Measurements from ENCODE around the gene TNFRSF8. TPM values are rescaled to one million over a fixed set of nuclear protein-coding genes. Genes with fewer than 3 reads are reported as not detected.

TNFRSF8 gene
- total RNA-seq, 6 experiments from 2014 or later: 0.07 TPM; not detected in 5

DNA sequence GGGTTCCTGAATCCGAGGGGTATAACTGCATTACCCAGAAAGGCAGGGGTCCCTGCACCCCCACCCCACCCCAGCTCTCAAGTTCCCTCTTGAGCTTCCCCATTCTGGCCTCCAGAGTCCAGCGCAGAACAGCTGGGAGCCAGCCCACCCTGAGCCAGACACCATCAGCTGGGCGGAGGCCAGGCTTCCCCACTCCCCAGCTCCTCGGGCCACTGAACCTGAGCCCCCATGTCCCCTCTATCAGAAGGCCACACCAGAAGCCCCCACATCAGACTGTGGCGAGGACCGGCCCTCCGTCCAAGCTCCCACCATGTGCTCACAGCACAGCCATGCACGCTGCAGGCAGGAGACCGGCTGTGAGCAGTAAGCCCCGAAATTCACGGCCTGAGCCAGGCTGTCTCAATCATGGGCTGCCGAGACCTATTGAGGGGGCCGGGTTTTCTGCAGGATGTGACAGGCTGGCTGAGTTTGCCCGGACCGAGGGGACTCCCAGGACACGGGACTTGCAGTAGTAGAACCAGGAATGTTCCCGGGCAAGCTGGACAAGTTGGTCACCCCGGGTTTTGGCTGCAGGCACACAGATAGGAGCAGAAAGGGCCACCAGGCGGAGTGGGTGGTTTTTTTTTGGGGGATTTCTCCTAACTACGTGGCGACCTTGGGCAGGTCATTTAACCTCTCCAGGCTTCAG, 78.2 kb downstream of the TNFRSF8 start:
- Mint-ChIP-seq H3K36me3 (ENCODE audit: low read depth) (no peaks in the 10 kb centered on the region), H3K4me1 (ENCODE audit: low read depth) (peaks cover 16% of the 10 kb centered on the region), H3K27ac (no peak overlapping the region), H3K4me3 (no peak overlapping the region), H3K9me3 (no peaks in the 10 kb centered on the region), H3K27me3 (ENCODE audit: insufficient read depth) (no peaks in the 10 kb centered on the region; the same call in 1 of the 2 replicates)
- TF ChIP-seq, protein P1, sequence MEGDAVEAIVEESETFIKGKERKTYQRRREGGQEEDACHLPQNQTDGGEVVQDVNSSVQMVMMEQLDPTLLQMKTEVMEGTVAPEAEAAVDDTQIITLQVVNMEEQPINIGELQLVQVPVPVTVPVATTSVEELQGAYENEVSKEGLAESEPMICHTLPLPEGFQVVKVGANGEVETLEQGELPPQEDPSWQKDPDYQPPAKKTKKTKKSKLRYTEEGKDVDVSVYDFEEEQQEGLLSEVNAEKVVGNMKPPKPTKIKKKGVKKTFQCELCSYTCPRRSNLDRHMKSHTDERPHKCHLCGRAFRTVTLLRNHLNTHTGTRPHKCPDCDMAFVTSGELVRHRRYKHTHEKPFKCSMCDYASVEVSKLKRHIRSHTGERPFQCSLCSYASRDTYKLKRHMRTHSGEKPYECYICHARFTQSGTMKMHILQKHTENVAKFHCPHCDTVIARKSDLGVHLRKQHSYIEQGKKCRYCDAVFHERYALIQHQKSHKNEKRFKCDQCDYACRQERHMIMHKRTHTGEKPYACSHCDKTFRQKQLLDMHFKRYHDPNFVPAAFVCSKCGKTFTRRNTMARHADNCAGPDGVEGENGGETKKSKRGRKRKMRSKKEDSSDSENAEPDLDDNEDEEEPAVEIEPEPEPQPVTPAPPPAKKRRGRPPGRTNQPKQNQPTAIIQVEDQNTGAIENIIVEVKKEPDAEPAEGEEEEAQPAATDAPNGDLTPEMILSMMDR (IDR thresholded peaks at IDR 0.05): no peak
- DNase-seq: no peak

DNA sequence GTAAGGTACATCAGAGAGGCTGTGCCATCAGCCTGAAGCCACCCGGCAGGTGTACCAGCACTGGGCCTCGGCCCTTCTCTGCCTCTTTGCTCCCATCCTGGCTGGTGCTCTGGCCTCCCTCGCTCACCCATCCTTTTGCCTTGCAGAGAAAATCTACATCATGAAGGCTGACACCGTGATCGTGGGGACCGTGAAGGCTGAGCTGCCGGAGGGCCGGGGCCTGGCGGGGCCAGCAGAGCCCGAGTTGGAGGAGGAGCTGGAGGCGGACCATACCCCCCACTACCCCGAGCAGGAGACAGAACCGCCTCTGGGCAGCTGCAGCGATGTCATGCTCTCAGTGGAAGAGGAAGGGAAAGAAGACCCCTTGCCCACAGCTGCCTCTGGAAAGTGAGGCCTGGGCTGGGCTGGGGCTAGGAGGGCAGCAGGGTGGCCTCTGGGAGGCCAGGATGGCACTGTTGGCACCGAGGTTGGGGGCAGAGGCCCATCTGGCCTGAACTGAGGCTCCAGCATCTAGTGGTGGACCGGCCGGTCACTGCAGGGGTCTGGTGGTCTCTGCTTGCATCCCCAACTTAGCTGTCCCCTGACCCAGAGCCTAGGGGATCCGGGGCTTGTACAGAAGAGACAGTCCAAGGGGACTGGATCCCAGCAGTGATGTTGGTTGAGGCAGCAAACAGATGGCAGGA, 79.2 kb downstream of the TNFRSF8 start:
- H3K4me1 Mint-ChIP-seq (ENCODE audit: low read depth): peaks cover 22% of the 10 kb centered on the region
- no peaks in the 10 kb centered on the region for H3K36me3 Mint-ChIP-seq (ENCODE audit: low read depth)
- TF ChIP-seq, protein P1 (IDR thresholded peaks at IDR 0.05): no peak
- H3K4me3 Mint-ChIP-seq: no peak overlapping the region
- DNase-seq: no peak
- H3K27ac Mint-ChIP-seq: peak overlapping the region; percentile 95
- H3K27me3 Mint-ChIP-seq (ENCODE audit: insufficient read depth): no peaks in the 10 kb centered on the region; the same call in 1 of the 2 replicates
- no peaks in the 10 kb centered on the region for H3K9me3 Mint-ChIP-seq

DNA sequence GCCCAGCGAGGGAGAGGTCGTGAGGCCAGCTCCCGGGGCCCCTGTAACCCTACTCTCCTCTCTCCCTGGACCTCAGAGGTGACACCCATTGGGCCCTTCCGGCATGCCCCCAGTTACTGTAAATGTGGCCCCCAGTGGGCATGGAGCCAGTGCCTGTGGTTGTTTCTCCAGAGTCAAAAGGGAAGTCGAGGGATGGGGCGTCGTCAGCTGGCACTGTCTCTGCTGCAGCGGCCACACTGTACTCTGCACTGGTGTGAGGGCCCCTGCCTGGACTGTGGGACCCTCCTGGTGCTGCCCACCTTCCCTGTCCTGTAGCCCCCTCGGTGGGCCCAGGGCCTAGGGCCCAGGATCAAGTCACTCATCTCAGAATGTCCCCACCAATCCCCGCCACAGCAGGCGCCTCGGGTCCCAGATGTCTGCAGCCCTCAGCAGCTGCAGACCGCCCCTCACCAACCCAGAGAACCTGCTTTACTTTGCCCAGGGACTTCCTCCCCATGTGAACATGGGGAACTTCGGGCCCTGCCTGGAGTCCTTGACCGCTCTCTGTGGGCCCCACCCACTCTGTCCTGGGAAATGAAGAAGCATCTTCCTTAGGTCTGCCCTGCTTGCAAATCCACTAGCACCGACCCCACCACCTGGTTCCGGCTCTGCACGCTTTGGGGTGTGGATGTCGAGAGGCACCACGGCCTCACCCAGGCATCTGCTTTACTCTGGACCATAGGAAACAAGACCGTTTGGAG, 80.0 kb downstream of the TNFRSF8 start:
- Mint-ChIP-seq H3K4me3 (peak overlapping the region; percentile 69), H3K4me1 (ENCODE audit: low read depth) (peaks cover 22% of the 10 kb centered on the region), H3K27ac (peak overlapping the region; percentile 95), H3K9me3 (no peaks in the 10 kb centered on the region), H3K36me3 (ENCODE audit: low read depth) (no peaks in the 10 kb centered on the region), H3K27me3 (ENCODE audit: insufficient read depth) (no peaks in the 10 kb centered on the region; the same call in 1 of the 2 replicates)
- DNase-seq: no peak
- TF ChIP-seq, protein P1 (IDR thresholded peaks at IDR 0.05): no peak

- Mint-ChIP-seq H3K4me3 (peak overlapping the region; percentile 69), H3K27ac (peak overlapping the region; percentile 95)
Observed at GRCh38 chr1:12143631-12144155, 80.6 kb downstream of the TNFRSF8 start.

GRCh38 chr1:12144236-12144635, 81.1 kb downstream of the TNFRSF8 start:
- peak overlapping the region; percentile 95 for H3K27ac Mint-ChIP-seq
- DNase-seq: no peak
- no peaks in the 10 kb centered on the region; the same call in 1 of the 2 replicates for H3K27me3 Mint-ChIP-seq (ENCODE audit: insufficient read depth)
- H3K9me3 Mint-ChIP-seq: no peaks in the 10 kb centered on the region
- 0 out of 2 replicates have a peak overlapping the region, but pooled peaks have one; percentile 69 for H3K4me3 Mint-ChIP-seq
- H3K4me1 Mint-ChIP-seq (ENCODE audit: low read depth): peaks cover 26% of the 10 kb centered on the region
- TF ChIP-seq, protein P1 (IDR thresholded peaks at IDR 0.05): no peak
- peaks cover 2% of the 10 kb centered on the region; the same call in 1 of the 2 replicates for H3K36me3 Mint-ChIP-seq (ENCODE audit: low read depth)

More at GRCh38 chr1:12143631-12144155, 80.6 kb downstream of the TNFRSF8 start:
- Mint-ChIP-seq H3K27me3 (ENCODE audit: insufficient read depth) (no peaks in the 10 kb centered on the region; the same call in 1 of the 2 replicates), H3K36me3 (ENCODE audit: low read depth) (no peaks in the 10 kb centered on the region), H3K4me1 (ENCODE audit: low read depth) (peaks cover 22% of the 10 kb centered on the region), H3K9me3 (no peaks in the 10 kb centered on the region)
- TF ChIP-seq, protein P1 (IDR thresholded peaks at IDR 0.05): no peak
- DNase-seq: peak; percentile 98

Data from HFFc6 (cell line).